IMR-90 (cell line): ENCODE data around the gene SPSB4.

Experiments used
- BHLHE40 ChIP-seq: fragments of 150-350 bp; IDR thresholded peaks from 2 replicates; pipeline ENCODE4 v1.6.1; 2016; ENCODE audit warnings: mild to moderate bottlenecking, low read depth, low read length
- CEBPB ChIP-seq: IDR thresholded peaks from 2 replicates; pipeline ENCODE4 v1.6.1; 2012; ENCODE audit warnings: low read depth, low read length, improper control_type of control experiment
- CTCF ChIP-seq: conservative IDR thresholded peaks from 2 replicates; pipeline ENCODE4 v1.5.1; 2012; ENCODE audit warnings: mild to moderate bottlenecking, low read depth, low read length, improper control_type of control experiment
- ELK1 ChIP-seq: fragments of 150-350 bp; IDR thresholded peaks from 2 replicates; pipeline ENCODE4 v1.6.1; 2016; ENCODE audit warnings: low read depth, mild to moderate bottlenecking, low read length, moderate library complexity, borderline replicate concordance
- FOS ChIP-seq: fragments of 150-350 bp; IDR thresholded peaks from 2 replicates; pipeline ENCODE4 v1.6.1; 2016; ENCODE audit warnings: low read depth, low read length
- MAFK ChIP-seq: IDR thresholded peaks from 2 replicates; pipeline ENCODE4 v1.6.1; 2012; ENCODE audit warnings: low read depth, low read length, improper control_type of control experiment
- MAZ ChIP-seq: IDR thresholded peaks from 2 replicates; pipeline ENCODE4 v1.6.1; 2012; ENCODE audit warnings: low read depth, mild to moderate bottlenecking, low read length, improper control_type of control experiment, moderate library complexity, borderline replicate concordance
- MXI1 ChIP-seq: IDR thresholded peaks from 2 replicates; pipeline ENCODE4 v1.6.1; 2012; ENCODE audit warnings: low read depth, mild to moderate bottlenecking, low read length, moderate library complexity, borderline replicate concordance
- POLR2A ChIP-seq: IDR thresholded peaks from 2 replicates; pipeline ENCODE4 v1.6.1; 2012; ENCODE audit warnings: mild to moderate bottlenecking, low read depth, low read length
- RAD21 ChIP-seq: IDR thresholded peaks from 2 replicates; pipeline ENCODE4 v1.6.1; 2012; ENCODE audit warnings: low read length, improper control_type of control experiment
- RCOR1 ChIP-seq: IDR thresholded peaks from 2 replicates; pipeline ENCODE4 v1.6.1; 2012; ENCODE audit warnings: mild to moderate bottlenecking, low read length, improper control_type of control experiment; ENCODE audit not compliant: insufficient replicate concordance
- RFX5 ChIP-seq: IDR thresholded peaks from 2 replicates; pipeline ENCODE4 v1.8.0; 2012; ENCODE audit warnings: low read depth, mild to moderate bottlenecking, low read length, moderate library complexity
- SMC3 ChIP-seq: fragments of 150-350 bp; IDR thresholded peaks from 2 replicates; pipeline ENCODE4 v1.6.1; 2016; ENCODE audit warnings: low read depth, mild to moderate bottlenecking, antibody characterized with exemption, low read length, moderate library complexity
- USF2 ChIP-seq: fragments of 150-350 bp; IDR thresholded peaks from 2 replicates; pipeline ENCODE4 v1.6.1; 2017; ENCODE audit warnings: mild to moderate bottlenecking, antibody characterized with exemption, low read length, low read depth

GRCh38 chr3:141071681-141072260 lies 20.6 kb downstream of the SPSB4 start:
- TF ChIP-seq CTCF (no peak), BHLHE40 (no peak), CEBPB (no peak), POLR2A (no peak), MXI1 (no peak), SMC3 (no peak), RAD21 (no peak), RFX5 (no peak), MAFK (no peak), RCOR1 (no peak), FOS (no peak), MAZ (no peak), USF2 (no peak), ELK1 (no peak)
